BE2C (cell line): ENCODE data around the gene GRID1.

ENCODE experiments used
- DNase-seq: peaks from one replicate; pipeline ENCODE4 v3.0.0-alpha.2; 2020
- H3K27me3 ChIP-seq: fragments of 250-450 bp; sonication (Bioruptor Pico); 2 replicates; pipeline ENCODE4 v1.5.1; 2020; ENCODE audit warnings: mild to moderate bottlenecking
- H3K36me3 ChIP-seq: fragments of 250-450 bp; sonication (Bioruptor Pico); 2 replicates; pipeline ENCODE4 v1.5.1; 2020; ENCODE audit warnings: mild to moderate bottlenecking
- H3K4me1 ChIP-seq: fragments of 250-450 bp; sonication (Bioruptor Pico); 2 replicates; pipeline ENCODE4 v1.5.1; 2020
- H3K4me3 ChIP-seq: 2 replicates; pipeline ENCODE4 v1.5.1; 2011; ENCODE audit warnings: low read depth, low read length
- H3K9me3 ChIP-seq: fragments of 250-450 bp; sonication (Bioruptor Pico); 2 replicates; pipeline ENCODE4 v1.5.1; 2020
- TF ChIP-seq, protein P1 (sequence below): IDR thresholded peaks from 2 replicates; pipeline ENCODE4 v1.5.1; 2012; ENCODE audit warnings: mild to moderate bottlenecking, low read depth, low read length

Gene GRID1

GRCh38 chr10:86149257-86149656 is 217.3 kb downstream of the GRID1 start:
- no peak for DNase-seq
- Histone ChIP-seq H3K27me3 (no peaks in the 10 kb centered on the region), H3K9me3 (no peaks in the 10 kb centered on the region), H3K36me3 (no peaks in the 10 kb centered on the region), H3K4me3 (no peak overlapping the region), H3K4me1 (peaks cover 11% of the 10 kb centered on the region)
- TF ChIP-seq, protein P1, sequence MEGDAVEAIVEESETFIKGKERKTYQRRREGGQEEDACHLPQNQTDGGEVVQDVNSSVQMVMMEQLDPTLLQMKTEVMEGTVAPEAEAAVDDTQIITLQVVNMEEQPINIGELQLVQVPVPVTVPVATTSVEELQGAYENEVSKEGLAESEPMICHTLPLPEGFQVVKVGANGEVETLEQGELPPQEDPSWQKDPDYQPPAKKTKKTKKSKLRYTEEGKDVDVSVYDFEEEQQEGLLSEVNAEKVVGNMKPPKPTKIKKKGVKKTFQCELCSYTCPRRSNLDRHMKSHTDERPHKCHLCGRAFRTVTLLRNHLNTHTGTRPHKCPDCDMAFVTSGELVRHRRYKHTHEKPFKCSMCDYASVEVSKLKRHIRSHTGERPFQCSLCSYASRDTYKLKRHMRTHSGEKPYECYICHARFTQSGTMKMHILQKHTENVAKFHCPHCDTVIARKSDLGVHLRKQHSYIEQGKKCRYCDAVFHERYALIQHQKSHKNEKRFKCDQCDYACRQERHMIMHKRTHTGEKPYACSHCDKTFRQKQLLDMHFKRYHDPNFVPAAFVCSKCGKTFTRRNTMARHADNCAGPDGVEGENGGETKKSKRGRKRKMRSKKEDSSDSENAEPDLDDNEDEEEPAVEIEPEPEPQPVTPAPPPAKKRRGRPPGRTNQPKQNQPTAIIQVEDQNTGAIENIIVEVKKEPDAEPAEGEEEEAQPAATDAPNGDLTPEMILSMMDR = no peak

GRCh38 chr10:86148117-86148516 is 218.5 kb downstream of the GRID1 start:
- no peaks in the 10 kb centered on the region for H3K27me3 ChIP-seq
- TF ChIP-seq, protein P1 = no peak
- H3K4me1 ChIP-seq = peaks cover 2% of the 10 kb centered on the region
- DNase-seq = no peak
- H3K4me3 ChIP-seq = no peak overlapping the region
- H3K36me3 ChIP-seq = no peaks in the 10 kb centered on the region
- no peaks in the 10 kb centered on the region for H3K9me3 ChIP-seq

DNA sequence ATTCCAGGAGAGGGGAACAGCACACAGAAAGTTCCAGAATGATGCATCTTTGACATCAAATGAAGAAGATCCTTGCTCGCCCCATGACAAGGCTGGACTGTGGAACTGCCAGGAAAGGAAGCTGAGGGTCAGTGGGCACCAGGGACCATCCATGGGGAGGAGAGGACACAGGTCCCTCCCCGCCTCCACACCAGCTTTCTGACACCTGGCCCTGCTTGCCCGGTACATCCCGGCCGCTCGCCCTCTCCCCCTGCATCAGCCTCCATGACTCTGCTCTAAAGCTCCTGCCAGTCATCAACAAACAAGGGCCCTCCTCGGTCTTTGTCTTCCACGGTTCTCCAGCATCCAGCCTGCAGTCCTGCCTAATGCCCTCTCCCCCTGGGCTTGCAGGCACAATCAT is 222.3 kb downstream of the GRID1 start:
- no peaks in the 10 kb centered on the region; the same call in 1 of the 2 replicates for H3K36me3 ChIP-seq
- TF ChIP-seq, protein P1 = no peak
- no peak overlapping the region for H3K4me3 ChIP-seq
- no peaks in the 10 kb centered on the region for H3K9me3 ChIP-seq
- no peaks in the 10 kb centered on the region for H3K27me3 ChIP-seq
- H3K4me1 ChIP-seq = no peaks in the 10 kb centered on the region
- DNase-seq = no peak

- Histone ChIP-seq H3K4me3 (no peak overlapping the region), H3K4me1 (no peaks in the 10 kb centered on the region), H3K27me3 (no peaks in the 10 kb centered on the region), H3K36me3 (no peaks in the 10 kb centered on the region; the same call in 1 of the 2 replicates), H3K9me3 (no peaks in the 10 kb centered on the region)
- DNase-seq = no peak
- TF ChIP-seq, protein P1 = no peak
Observed at GRCh38 chr10:86141896-86142295, 224.7 kb downstream of the GRID1 start.

GRCh38 chr10:86139066-86139657 is 227.4 kb downstream of the GRID1 start:
- H3K9me3 ChIP-seq = no peaks in the 10 kb centered on the region
- H3K36me3 ChIP-seq = no peaks in the 10 kb centered on the region; the same call in 1 of the 2 replicates
- no peaks in the 10 kb centered on the region for H3K27me3 ChIP-seq
- H3K4me3 ChIP-seq = no peak overlapping the region
- TF ChIP-seq, protein P1 = peak; percentile 82
- DNase-seq = peak; percentile 53
- H3K4me1 ChIP-seq = no peaks in the 10 kb centered on the region

- Histone ChIP-seq H3K4me1 (no peaks in the 10 kb centered on the region), H3K36me3 (peaks cover 3% of the 10 kb centered on the region)
- TF ChIP-seq, protein P1 = no peak
Observed at GRCh38 chr10:86138551-86139065, 228.0 kb downstream of the GRID1 start.

More at GRCh38 chr10:86138551-86139065, 228.0 kb downstream of the GRID1 start:
- H3K4me3 ChIP-seq = no peak overlapping the region
- DNase-seq = no peak
- no peaks in the 10 kb centered on the region for H3K27me3 ChIP-seq
- H3K9me3 ChIP-seq = no peaks in the 10 kb centered on the region
